Caco-2 (cell line): Measurements from ENCODE around the gene IL1RL1. TPM values are rescaled to one million over a fixed set of nuclear protein-coding genes. Genes with fewer than 3 reads are reported as not detected.

ENCODE experiments used
- BruUV-seq: library from RNA; stranded (reverse); fragments of 400-500 nt; replicated peaks from 2 replicates; lab custom pipeline; 2021; lab: Mats Ljungman, UMichigan
- CTCF ChIA-PET: fragments of 300-600 bp; sonication (Branson Sonifier 250); formaldehyde crosslinking; loops from one replicate; lab custom pipeline; 2022; ENCODE audit warnings: antibody characterized with exemption; lab: Charles Lee
- POLR2A ChIA-PET: fragments of 300-600 bp; sonication (Branson Sonifier 250); formaldehyde crosslinking; loops from one replicate; lab custom pipeline; 2022; ENCODE audit warnings: antibody characterized with exemption; lab: Charles Lee
- DNase-seq, 2 experiments: peaks; one replicate each; pipeline versions ENCODE4 v3.0.0 to v3.0.0-alpha.2; 2020 to 2022
- H3K27me3 ChIP-seq: replicated peaks from 2 replicates; pipeline ENCODE4 v1.6.0; 2011; ENCODE audit warnings: low read length; ENCODE audit not compliant: control insufficient read depth, insufficient read depth
- H3K36me3 ChIP-seq: 2 replicates; pipeline ENCODE4 v1.5.1; 2011; ENCODE audit warnings: low read length; ENCODE audit not compliant: control insufficient read depth, insufficient read depth
- H3K4me1 ChIP-seq: fragments of 250-450 bp; sonication (Bioruptor Pico); 2 replicates; pipeline ENCODE4 v1.5.1; 2020; ENCODE audit warnings: mild to moderate bottlenecking
- H3K4me3 ChIP-seq: 2 replicates; pipeline ENCODE4 v1.5.1; 2011; ENCODE audit warnings: low read depth, mild to moderate bottlenecking, control low read depth, low read length
- H3K9me3 ChIP-seq: fragments of 250-450 bp; sonication (Bioruptor Pico); 2 replicates; pipeline ENCODE4 v1.5.1; 2020; ENCODE audit warnings: mild to moderate bottlenecking, moderate library complexity
- H3K27ac Mint-ChIP-seq: one replicate; pipeline ENCODE4 v1.8.0; 2022; ENCODE audit warnings: mixed read lengths; ENCODE audit not compliant: unreplicated experiment
- H3K27me3 Mint-ChIP-seq: one replicate; pipeline ENCODE4 v1.8.0; 2022; ENCODE audit warnings: mixed read lengths; ENCODE audit not compliant: insufficient read depth, unreplicated experiment
- H3K36me3 Mint-ChIP-seq: one replicate; pipeline ENCODE4 v1.8.0; 2022; ENCODE audit warnings: mild to moderate bottlenecking, mixed read lengths; ENCODE audit not compliant: insufficient read depth, unreplicated experiment
- H3K4me1 Mint-ChIP-seq: one replicate; pipeline ENCODE4 v1.8.0; 2022; ENCODE audit warnings: low read depth, mixed read lengths; ENCODE audit not compliant: unreplicated experiment
- H3K4me3 Mint-ChIP-seq: one replicate; pipeline ENCODE4 v1.8.0; 2022; ENCODE audit warnings: mild to moderate bottlenecking, moderate library complexity, mixed read lengths; ENCODE audit not compliant: unreplicated experiment
- H3K9me3 Mint-ChIP-seq: one replicate; pipeline ENCODE4 v1.8.0; 2022; ENCODE audit warnings: mixed read lengths; ENCODE audit not compliant: unreplicated experiment
- CTCF ChIP-seq, 2 experiments: fragments of 200-600 bp in 1 of 2; IDR thresholded peaks; 1 replicate in 1 of 2; 2 replicates in 1 of 2; pipeline versions ENCODE4 v1.5.1 to v1.8.0; 2011 to 2022; ENCODE audit warnings: antibody characterized with exemption in 1 of 2, control low read depth in 1 of 2, inconsistent platforms in 1 of 2, low read depth in 1 of 2, low read length in 1 of 2, mild to moderate bottlenecking in 1 of 2, moderate library complexity in 1 of 2; ENCODE audit not compliant: insufficient read depth in 1 of 2, severe bottlenecking in 1 of 2, unreplicated experiment in 1 of 2
- intact Hi-C: fragments of 100-400 bp; cut with micrococcal nuclease; formaldehyde crosslinking; loops from one replicate; pipeline ENCODE4 v1.10.0; 2022; ENCODE audit not compliant: unreplicated experiment
- total RNA-seq: library from RNA; stranded (reverse); gene quantifications from 2 replicates; pipeline ENCODE4 v1.2.3, GENCODE V29; 2022

The IL1RL1 gene
- total RNA-seq, 1 experiment from 2014 or later = not detected

- Mint-ChIP-seq H3K36me3 (no peaks in the 10 kb centered on the region), H3K4me3 (no peak overlapping the region), H3K27ac (no peak overlapping the region), H3K27me3 (peaks cover 8% of the 10 kb centered on the region), H3K4me1 (no peaks in the 10 kb centered on the region), H3K9me3 (no peaks in the 10 kb centered on the region)
- ChIA-PET CTCF (no interaction called here), POLR2A (no interaction called here)
- no peaks in the 10 kb centered on the region for H3K36me3 ChIP-seq
- H3K4me1 ChIP-seq = no peaks in the 10 kb centered on the region
- DNase-seq = no peak
- no peak for TF ChIP-seq CTCF (IDR thresholded peaks at IDR 0.05; ENCODE audit: insufficient read depth in 1 of 2, low read depth in 1 of 2, low read length in 1 of 2, severe bottlenecking in 1 of 2, unreplicated experiment in 1 of 2)
- H3K4me3 ChIP-seq = no peak overlapping the region
- no peaks in the 10 kb centered on the region for H3K27me3 ChIP-seq
- H3K9me3 ChIP-seq = no peaks in the 10 kb centered on the region
- intact Hi-C loops = no loop called here
- BruUV-seq = no TSS peak
Observed at GRCh38 chr2:102269200-102269524, 42.2 kb upstream of the IL1RL1 start.

- no peak for DNase-seq
- Mint-ChIP-seq H3K9me3 (peaks cover 13% of the 10 kb centered on the region), H3K27me3 (peaks cover 12% of the 10 kb centered on the region), H3K36me3 (no peaks in the 10 kb centered on the region), H3K27ac (no peak overlapping the region), H3K4me1 (no peaks in the 10 kb centered on the region), H3K4me3 (no peak overlapping the region)
- intact Hi-C loops = no loop called here
- CTCF ChIA-PET = no interaction called here
- POLR2A ChIA-PET = no interaction called here
- BruUV-seq = no TSS peak
- Histone ChIP-seq H3K9me3 (no peaks in the 10 kb centered on the region; the same call in 1 of the 2 replicates), H3K36me3 (no peaks in the 10 kb centered on the region), H3K4me3 (no peak overlapping the region), H3K27me3 (no peaks in the 10 kb centered on the region), H3K4me1 (no peaks in the 10 kb centered on the region)
- no peak for TF ChIP-seq CTCF (IDR thresholded peaks at IDR 0.05; ENCODE audit: insufficient read depth in 1 of 2, low read depth in 1 of 2, low read length in 1 of 2, severe bottlenecking in 1 of 2, unreplicated experiment in 1 of 2)
Observed at GRCh38 chr2:102271844-102272243, 39.5 kb upstream of the IL1RL1 start.

- Mint-ChIP-seq H3K27me3 (peaks cover 12% of the 10 kb centered on the region), H3K27ac (no peak overlapping the region), H3K36me3 (no peaks in the 10 kb centered on the region), H3K4me1 (no peaks in the 10 kb centered on the region), H3K4me3 (no peak overlapping the region), H3K9me3 (peaks cover 13% of the 10 kb centered on the region)
- H3K4me3 ChIP-seq = no peak overlapping the region
- ChIA-PET CTCF (interaction anchor here (0.8 kb wide), 1 partner anchor 33 kb away, joined by 3 read pairs; no protein-coding TSS in a partner anchor), POLR2A (no interaction called here)
- no peaks in the 10 kb centered on the region for H3K4me1 ChIP-seq
- DNase-seq = peak in 1 of 2 experiments; percentile 5
- intact Hi-C loops = no loop called here
- TF ChIP-seq CTCF (IDR thresholded peaks at IDR 0.05; ENCODE audit: insufficient read depth in 1 of 2, low read depth in 1 of 2, low read length in 1 of 2, severe bottlenecking in 1 of 2, unreplicated experiment in 1 of 2) = no peak
- no peaks in the 10 kb centered on the region; the same call in 1 of the 2 replicates for H3K9me3 ChIP-seq
- BruUV-seq = no TSS peak
- no peaks in the 10 kb centered on the region for H3K36me3 ChIP-seq
- H3K27me3 ChIP-seq = no peaks in the 10 kb centered on the region
Observed at GRCh38 chr2:102273619-102274211, 37.6 kb upstream of the IL1RL1 start.
